Measurements from ENCODE around the gene YKT6.
"Not testable (repeated sequence)": the region's sequence is repeated elsewhere in the genome, so short reads cannot be mapped to it uniquely, and the experiment has no call there.

YKT6 gene

DNA sequence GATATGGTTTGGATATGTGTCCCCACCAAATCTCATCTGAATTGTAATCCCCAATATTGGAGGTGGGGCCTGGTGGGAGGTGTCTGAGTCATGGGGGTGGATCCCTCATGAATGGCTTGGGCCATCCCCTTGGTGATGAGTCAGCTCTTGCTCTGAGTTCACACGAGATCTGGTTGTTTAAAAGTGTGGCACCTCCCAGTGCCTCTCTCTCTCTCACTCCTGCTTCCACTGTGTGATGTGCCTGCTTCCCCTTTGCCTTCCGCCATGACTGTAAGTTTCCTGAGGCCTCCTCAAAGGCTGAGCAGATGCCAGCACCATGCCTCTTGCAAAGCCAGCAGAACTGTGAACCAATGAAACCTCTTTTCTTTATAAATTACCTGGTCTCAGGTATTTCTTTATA is 6.7 kb upstream of the YKT6 start:
- DNase-seq, result no peak

DNA sequence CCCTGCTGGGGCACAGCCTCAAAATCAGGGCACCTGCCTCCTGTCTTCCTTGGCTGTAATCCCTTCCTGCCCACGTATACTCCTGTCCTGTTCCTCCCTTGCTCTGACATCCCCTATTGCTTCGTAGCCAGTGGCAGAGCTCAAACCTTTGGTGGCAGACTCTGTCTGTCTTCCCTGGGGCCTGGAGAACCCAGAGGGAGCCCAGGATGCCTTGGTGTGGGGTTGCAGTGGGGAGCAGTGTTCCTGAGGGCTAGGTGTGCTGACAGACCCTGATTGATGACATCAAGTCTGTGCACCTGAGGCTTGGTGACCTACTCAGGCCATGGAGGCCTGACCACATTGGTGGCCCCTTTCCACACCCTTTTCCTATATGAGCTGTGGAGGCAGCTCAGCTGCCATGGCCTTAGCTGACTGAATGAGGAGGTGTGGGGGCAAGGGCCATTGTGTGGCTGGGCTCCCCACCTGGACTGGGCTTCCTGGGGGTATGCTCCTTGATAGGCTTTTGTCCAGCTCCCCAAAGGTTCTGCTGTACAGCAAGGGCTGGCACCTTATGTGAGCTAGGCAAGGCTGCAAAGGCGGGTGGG is 6.1 kb upstream of the YKT6 start:
- no peak for DNase-seq

DNA sequence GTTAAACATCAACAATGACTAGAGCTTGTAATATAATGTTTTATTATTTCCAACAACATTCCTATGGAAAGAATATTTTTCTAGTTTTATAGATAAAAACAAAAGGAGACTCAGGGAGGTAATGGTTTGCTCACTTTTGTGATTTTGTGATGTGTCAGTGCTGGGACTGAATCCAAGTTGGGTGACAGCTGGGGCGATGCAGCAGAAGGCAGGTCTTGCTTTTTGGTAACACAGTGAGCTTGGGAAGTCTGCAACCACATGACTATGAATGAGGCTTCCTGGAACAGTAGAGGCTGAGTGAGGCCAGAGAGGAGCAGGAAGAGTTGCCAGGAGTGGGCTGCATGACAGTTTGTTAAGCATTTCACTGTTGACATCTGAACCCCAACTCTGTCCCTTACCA is 4.9 kb upstream of the YKT6 start:
- peak; percentile 42 for DNase-seq

DNA sequence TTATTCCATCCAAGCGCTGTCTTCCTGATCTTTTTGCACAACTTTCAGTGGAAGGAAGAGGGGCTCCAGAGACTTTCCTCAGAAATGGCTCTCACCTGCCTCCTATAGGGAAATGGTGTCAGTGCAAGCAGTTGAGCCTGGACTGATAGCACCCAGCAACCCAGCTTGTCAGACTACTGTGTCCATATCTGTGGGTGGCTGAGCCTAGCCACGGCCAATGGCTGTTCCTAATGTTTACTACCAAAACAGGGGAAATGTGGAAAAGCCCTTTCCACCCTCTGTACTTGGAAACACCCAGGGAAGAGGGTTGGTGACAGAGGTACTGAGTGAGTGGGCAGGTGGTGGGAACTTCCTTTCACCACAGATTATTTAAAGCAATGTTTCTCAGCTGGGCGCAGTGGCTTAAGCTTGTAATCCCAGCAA is 4.3 kb upstream of the YKT6 start:
- peak; percentile 73 for DNase-seq

DNA sequence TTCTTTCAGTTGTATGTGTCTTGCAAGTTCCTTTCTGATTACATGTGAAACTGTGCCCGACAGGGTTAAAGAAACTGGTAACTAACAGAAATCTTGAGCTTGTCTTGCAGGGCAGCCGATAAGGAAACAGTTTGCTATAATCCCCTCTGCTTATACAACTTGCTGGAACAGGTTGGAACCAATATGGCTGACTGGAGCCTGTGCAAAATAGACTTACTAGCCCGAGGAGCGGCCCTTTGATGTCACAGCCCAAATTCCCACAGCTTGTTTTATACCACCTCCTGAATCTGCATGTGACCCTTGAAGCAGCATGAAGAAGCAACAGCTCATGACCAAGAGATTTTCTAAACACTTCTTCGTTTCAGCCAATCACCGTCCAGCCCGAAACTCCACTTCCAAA is 3.3 kb upstream of the YKT6 start:
- no peak for DNase-seq

DNA sequence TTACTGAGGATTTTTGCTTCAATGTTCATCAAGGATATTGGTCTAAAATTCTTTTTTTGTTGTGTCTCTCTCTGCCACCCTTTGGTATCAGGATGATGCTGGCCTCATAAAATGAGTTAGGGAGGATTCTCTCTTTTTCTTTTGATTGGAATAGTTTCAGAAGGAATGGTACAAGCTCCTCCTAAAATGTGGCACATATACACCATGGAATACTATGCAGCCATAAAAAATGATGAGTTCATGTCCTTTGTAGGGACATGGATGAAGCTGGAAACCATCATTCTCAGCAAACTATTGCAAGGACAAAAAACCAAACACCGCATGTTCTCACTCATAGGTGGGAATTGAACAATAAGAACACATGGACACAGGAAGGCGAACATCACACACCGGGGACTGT is 615 bp upstream of the YKT6 start:
- not testable (repeated sequence) for DNase-seq

DNA sequence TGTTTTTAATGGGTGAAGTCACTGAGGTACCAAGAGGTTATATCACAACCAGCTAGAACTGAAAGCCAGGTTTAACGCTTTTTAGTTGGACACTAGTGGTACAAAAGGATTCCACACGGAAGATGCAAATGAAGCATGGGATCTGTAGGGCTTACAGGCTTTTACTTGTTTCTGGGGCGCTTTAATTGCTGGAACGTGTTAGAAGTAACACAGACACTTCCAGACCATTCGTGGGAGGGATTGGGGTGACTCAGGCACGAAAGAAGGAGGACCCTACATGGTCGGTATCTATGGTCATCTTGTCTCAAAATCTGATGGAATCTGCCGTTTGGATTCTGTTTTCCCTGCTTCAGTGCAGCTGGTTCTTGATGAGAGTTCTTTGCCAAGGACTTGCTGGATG is 1.0 kb downstream of the YKT6 start:
- no peak for DNase-seq

DNA sequence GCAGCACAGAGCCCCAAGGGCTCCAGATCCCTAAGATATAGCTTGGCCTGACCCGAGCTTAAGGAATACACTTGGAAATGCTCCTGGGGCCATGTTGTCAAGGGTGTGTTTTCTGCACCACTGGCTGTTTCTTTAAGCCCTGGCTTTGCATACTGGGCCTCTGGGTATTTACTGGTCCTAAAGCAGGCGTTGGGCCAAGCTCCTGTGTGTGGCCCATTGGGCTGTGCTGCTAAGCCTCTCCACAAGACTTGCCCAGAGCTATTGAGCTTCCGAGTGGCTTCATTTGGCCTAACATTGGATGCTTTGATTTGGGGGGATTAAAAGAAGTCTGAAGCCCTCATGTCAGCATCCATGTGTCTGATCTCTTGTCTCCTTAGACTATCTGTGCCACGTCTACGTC is 5.2 kb downstream of the YKT6 start:
- DNase-seq, result no peak

DNA sequence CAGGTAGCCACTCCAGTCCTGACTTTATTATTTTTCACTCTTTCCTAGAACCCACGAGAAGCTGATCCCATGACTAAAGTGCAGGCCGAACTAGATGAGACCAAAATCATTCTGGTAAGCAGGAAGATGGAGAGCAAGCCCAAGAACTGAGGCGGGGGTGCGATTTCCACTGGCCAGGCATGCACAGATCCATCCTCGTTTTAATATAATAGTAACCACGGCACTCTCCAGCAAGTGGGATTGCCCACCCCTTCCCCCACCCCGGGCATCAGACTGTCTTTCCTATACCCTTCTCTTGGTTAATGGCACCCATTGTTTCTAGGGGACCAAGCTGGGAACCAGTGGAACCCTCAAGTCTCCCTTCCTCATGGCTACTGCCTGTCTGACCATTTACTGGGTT is 7.3 kb downstream of the YKT6 start:
- DNase-seq, result no peak

DNA sequence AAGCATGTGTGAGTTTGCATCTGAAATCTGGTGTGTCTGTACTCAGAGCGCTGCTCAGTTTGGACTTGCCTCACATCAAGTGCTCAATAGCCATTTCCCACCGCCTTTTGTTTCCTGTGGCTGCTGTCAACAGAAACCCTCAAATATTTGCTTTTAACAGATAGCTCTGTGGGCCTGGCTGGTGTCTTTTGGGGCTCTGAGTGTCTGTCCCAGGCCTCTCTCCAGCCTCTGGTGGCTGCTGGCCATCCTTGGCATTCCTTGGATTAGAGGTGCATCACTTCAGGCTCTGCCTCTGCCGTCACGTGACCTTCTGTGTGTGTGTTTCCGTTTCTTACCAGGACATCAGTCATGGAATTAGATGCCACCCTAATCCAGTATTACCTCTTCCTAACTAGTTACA is 9.3 kb downstream of the YKT6 start:
- no peak for DNase-seq

DNA sequence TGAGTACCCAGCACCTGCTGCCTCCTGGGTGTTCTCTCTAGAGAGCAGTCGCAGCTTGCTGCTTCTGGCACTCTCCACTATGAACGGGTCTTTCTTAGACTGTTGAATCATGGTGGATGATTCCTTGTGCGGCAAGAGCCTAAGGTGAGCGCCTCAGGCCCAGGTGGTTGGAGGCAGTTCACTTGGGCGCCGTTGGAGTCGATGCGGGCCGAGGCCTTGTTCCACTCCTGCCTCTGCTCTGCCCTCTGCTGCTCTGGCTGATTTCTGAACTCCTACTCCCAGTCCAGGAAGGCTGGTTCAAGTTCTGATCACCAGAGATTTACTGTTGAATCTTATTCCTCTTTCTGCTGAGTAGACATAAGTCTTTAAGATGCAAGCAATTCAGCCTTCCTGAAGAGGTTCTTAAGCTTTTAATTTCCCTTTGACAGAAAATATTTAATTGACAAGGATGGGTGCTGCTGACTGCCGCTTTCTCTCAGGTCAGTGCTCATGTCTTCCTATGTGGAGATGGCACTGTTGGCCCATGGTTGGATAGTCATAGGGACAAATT is 10.4 kb downstream of the YKT6 start:
- no peak for DNase-seq

DNA sequence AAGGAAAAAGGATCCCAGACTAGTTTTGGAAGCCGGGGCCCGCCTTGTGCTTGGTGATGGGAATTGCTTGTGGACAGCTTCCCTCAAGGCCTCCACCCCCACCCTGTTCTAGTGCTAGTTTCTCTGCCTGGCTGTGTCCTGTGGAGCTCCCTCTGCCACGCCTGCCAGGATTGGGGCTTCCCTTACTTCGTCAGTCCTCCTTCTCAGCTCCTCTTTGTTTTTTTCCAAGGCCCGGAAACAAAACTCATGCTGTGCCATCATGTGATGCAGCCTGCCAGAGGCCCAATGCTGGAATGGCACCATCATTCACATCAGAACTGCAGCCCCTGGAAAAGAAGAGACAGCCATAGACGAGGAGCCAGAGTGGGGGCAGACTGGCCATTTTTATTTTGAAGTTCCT is 11.2 kb downstream of the YKT6 start:
- peak; percentile 55 for DNase-seq

DNA sequence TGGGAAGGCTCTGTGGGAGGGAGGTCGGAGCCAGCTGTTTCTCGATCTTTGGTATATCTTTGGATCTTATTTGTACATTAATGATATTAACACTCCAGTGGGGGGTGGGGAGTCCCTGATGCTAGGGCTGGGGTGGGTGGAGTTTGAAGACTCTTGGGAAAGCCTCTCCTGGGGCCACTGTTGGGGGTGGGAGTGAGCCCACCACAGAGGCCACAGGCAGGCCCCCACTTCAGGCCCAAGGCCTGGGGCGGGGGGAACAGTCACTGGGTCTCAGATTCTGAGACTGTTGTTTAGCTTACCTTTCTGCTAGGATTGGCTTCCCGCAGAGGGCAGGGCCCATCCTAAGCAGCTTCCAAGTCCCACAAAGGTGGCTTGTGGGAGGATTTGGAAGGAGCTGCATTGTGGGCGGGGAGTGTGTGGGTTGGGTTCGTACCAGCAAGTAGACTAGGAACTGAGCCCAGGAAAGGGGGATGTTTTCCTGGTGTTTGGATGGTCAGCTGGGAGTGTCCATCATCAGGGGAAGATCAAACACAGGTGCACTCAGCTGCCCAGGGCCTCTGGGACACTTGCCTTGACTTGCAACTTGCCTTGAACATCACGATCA is 11.9 kb downstream of the YKT6 start:
- DNase-seq, result no peak

DNA sequence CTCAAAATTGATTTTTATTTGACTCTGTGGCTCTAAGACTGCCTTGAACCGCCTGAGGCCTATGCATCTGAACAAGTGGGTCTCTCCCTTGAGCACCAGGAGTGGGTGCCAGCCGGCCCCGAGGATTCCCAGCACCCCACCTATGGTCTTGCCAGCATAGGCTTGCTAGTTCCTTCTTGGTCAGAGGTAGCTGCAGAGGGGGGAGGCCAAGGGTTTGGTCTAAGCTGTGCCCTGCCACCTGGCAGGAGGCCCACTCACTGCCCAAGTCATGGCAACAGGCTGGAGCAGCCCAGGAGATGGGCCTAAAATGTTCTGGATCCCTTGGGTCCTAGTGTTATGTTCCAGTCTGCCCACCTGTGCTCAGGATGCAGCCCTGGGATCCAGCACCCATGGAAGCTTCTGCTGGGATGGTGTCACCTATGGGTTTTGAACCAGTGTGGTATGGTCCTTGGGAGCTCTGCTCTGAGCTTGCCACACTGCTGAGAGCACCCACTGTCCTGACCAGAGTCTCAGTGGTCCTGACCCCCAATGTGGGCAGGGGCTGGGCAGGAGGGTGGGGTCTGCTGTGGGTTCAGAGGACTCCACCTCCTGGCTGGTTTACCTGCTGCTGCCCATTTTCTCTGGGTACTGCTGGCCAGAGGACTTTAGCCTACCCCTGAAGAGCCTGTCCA is 12.6 kb downstream of the YKT6 start:
- no peak for DNase-seq

DNA sequence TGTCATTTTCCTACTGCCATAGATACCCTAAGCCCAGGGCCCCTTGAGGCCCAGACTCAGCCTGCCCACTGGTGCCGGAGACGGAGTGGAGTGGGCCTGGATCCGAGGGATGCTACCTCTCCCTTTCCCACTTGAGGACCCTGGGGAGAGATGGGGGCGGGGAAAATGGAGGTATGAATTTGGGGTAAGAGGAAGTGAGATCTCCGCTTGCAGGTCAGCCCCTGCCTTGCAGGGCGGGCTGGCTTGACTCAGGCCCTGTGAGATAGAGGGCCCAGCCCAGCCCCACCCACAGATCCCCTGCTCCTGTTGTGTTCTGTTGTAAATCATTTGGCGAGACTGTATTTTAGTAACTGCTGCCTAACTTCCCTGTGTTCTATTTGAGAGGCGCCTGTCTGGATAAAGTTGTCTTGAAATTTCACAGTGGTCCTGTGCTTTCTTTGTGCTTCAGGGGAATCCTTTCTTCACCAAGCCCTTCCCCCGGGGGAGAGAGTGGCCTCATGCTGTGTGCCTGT is 13.2 kb downstream of the YKT6 start:
- DNase-seq, result no peak

DNA sequence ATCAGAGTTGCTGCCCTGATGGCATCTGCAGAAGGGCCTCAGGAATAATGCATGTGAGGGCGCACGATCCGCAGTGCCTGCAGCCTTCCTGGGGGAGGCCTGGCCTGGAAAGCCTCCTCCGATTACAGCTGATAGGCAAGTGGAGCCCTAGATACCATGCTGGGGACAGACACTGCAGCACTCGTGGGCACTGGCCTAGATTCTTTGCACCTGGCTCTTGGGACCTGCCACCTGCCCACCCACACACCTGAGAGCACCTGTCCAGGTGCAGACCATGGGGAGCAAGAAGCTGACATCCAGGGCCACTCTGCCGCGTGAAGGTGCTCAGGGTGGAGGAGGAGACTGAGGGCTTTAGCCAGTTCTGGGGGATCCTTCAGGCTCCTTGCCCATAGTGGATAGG is 14.8 kb downstream of the YKT6 start:
- peak; percentile 66 for DNase-seq

DNA sequence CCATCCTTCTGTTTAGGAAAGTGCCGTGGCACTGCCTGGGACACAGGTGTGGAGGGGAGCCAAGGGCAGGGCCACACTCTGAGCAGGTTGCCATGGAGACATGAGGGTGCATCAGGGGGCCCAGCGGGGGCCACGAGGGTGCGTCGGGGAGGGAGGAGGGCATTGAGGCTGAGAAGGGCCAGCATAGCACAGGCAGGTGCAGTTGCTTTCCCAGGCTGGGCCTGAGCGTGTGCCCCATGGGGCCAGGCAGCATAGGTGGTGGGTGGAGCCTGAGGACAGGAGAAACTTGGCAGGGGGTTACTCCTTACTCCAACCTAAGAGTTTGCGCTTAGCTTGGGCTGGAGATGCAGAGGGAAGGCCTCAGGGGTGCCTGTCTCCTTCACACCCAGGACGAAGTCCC is 15.2 kb downstream of the YKT6 start:
- peak; percentile 90 for DNase-seq

DNA sequence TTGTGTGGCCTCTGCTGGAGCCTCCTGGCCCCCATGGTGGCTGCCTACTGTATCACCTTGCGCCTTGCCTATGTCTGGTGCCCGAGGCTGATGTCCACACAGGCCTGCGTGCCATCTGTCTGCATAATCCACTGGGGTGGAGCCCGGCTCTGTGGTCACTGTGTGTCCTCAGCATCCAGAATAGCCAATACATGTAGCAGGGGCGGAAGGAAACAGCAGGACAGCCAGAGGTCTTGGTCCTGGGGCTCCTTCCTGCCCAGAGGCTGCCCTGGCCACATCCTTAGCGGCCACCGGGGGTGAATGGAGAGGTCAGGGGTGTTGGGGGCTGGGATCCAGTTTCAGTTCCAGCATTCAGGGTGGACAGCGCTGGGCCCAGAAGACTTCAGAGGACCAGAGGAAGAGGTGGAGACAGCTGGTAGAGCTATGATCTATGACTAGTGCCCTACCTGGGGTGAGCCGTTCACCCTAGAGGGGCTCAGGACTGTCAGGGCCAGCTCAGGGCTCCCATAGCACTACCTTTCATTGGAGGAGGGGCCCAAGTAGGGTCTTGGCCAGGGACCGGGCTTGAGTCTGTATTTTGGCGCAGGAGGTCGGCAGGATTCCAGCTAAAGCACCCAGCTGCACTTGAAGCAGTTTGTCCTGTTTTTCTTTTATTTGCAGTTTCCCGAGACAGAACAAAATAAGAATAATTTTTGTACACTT is 15.9 kb downstream of the YKT6 start:
- DNase-seq, result peak; percentile 65

DNA sequence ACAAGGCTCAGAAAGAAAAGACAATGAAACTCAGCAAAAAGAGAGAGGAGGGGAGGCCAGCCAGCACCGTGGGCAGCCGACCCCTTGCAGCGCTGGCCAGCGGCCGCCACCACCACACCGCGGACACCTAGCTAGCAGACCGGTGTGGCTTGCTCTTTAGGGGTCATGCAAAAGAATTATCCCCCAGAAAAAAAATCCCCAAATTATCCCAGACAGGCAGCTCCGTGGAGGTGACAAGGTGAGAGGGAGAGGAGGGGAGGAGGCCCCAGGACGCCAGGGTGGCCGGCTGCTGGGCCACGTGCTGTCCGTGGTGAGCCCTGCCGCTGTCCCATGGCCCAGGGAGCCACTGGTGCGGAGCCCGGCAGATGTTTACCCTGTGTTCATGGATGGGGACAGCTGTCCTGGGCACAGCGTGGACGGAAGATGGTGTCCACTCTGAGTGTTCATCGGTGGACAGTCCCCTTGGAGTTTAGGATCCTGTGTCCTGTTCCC is 16.5 kb downstream of the YKT6 start:
- no peak for DNase-seq

DNA sequence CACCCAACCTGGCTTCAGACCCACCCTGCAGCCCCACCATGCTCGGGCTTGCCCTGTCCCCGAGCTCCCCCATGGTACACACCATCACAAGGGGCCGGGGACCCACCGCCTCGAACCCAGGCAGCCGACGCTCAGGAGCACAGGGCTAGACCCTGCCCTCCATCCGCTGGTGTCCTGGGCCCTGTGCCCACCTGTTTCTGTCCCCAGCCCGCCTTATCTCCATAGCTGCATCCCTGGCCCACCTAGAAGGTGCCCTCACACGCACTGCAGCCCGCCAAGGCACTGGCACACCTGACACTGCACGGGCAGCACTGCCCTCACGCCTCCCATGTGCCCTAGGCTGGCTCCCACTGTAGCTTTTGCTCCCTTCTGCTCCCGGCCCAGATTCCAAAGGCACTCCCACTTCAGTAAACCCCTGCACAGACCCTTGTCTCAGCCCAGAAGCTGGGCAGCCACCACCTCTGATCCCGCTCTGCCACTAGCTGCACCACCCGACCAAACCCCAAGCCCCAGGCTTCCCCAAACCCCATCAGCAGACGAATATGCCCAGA is 17.1 kb downstream of the YKT6 start:
- DNase-seq, result no peak

DNA sequence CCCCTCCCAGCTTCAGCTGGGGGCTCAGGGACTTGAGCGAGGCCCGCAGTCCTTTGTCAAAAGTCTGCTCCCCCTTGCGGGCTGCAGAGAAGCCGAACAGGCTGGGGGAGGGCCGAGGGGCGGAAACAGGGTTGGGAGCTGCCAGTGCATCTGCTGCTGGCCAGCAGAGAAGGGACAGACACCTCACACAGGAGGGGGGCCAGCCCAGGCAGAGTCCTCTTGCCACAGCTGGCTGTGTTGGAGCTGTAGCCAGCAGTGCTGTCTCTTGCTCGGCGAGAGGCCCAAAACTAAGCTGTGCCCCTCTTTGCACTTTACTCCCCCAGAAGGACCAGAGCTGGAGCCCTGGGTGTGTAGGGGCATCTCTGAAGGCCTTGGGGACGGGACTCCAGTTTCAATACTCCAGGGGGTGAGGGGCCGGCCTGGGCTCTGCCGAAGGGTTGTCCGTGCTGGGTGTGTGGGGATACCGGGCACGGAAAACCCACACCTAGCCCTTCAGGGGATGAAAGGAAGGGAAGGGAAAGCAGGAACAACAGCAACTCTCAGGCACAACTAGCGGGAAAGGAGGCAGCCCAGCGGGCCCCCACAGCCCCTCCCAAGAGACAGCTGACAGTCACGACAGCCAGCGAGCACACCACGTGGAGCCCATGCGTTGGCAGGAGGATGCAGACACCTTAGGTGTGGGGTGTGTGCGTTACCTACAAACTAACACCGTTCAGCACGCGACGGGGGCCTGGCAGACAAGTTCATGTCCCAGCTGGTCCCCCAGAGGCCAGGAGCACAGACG is 17.8 kb downstream of the YKT6 start:
- DNase-seq, result no peak

DNA sequence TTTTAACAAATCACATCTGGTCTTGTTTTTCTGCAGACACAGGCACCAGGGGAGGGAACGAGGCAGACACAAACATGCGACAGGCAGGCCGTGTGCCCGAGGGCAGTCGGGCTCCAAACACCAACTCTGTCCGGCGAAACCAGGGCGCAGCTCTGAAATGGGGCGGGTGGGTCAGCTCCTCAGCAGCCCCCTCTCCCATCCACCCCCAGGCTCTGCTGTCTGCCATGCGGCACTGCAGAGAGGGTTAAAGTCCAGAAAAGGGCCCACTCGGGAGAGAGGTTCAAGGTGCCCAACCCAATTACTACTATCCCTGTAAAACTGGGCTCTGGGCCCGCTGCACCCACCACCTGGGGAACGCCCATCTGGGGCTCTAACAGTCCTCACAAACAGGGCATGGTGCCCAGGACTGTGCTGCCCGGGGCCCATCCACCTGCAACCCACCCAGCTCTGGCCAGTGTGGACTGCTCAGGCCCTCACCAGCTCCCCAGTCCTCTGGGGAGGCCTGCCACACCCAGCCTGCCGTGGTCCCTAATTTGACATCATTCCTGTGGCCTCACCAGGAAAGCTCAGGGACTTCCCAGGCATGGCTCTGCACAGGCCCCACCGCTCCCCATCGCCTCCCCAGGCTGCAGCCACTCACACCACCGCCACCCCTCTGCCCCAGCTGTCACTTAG is 18.7 kb downstream of the YKT6 start:
- DNase-seq, result no peak

Measured in NCI-H69 (cell line).